Astrocyte (in vitro differentiated cells and primary cell): ENCODE results near the gene INKA1. TPM values are rescaled to one million over a fixed set of nuclear protein-coding genes. Genes with fewer than 3 reads are reported as not detected.

Experiments used
- DNase-seq: peaks from one replicate; pipeline ENCODE4 v3.0.0-alpha.2; 2010; ENCODE audit warnings: low read depth
- FAIRE-seq: peaks from 2 replicates; lab custom pipeline; 2011; peaks lifted over from hg19 to GRCh38; lab: Jason Lieb, UNC
- H2AFZ ChIP-seq: 2 replicates; pipeline ENCODE4 v1.6.0; 2012; ENCODE audit warnings: low read depth, low read length, inconsistent platforms
- H3K27ac ChIP-seq: 2 replicates; pipeline ENCODE4 v1.5.1; 2011; ENCODE audit warnings: low read depth, low read length, inconsistent platforms
- H3K27me3 ChIP-seq: 2 replicates; pipeline ENCODE4 v1.6.0; 2011; ENCODE audit warnings: low read length, inconsistent platforms; ENCODE audit not compliant: insufficient read depth
- H3K36me3 ChIP-seq: 2 replicates; pipeline ENCODE4 v1.5.1; 2011; ENCODE audit warnings: low read length, inconsistent platforms; ENCODE audit not compliant: insufficient read depth
- H3K4me1 ChIP-seq: 2 replicates; pipeline ENCODE4 v1.5.1; 2011; ENCODE audit warnings: low read length, inconsistent platforms; ENCODE audit not compliant: insufficient read depth
- H3K4me2 ChIP-seq: 2 replicates; pipeline ENCODE4 v1.6.0; 2012; ENCODE audit warnings: low read length, inconsistent platforms
- H3K4me3 ChIP-seq: 2 replicates; pipeline ENCODE4 v1.5.1; 2011; ENCODE audit warnings: low read depth, mild to moderate bottlenecking, low read length, inconsistent platforms; ENCODE audit not compliant: insufficient read depth
- H3K79me2 ChIP-seq: 2 replicates; pipeline ENCODE4 v1.6.0; 2012; ENCODE audit warnings: mild to moderate bottlenecking, low read length, inconsistent platforms; ENCODE audit not compliant: insufficient read depth
- H3K9ac ChIP-seq: 2 replicates; pipeline ENCODE4 v1.6.0; 2012; ENCODE audit warnings: mild to moderate bottlenecking, low read length, inconsistent platforms
- H3K9me3 ChIP-seq: 2 replicates; pipeline ENCODE4 v1.5.1; 2012; ENCODE audit warnings: low read depth, mild to moderate bottlenecking, low read length, inconsistent platforms; ENCODE audit not compliant: insufficient read depth
- H4K20me1 ChIP-seq: 2 replicates; pipeline ENCODE4 v1.6.0; 2012; ENCODE audit warnings: low read length, inconsistent platforms; ENCODE audit not compliant: insufficient read depth
- H3K27ac Mint-ChIP-seq: one replicate; pipeline ENCODE4 v1.8.0; 2021; ENCODE audit warnings: mild to moderate bottlenecking, mixed read lengths; ENCODE audit not compliant: unreplicated experiment
- H3K27me3 Mint-ChIP-seq: one replicate; pipeline ENCODE4 v1.8.0; 2021; ENCODE audit warnings: low read depth, mixed read lengths; ENCODE audit not compliant: unreplicated experiment
- H3K36me3 Mint-ChIP-seq: one replicate; pipeline ENCODE4 v1.8.0; 2021; ENCODE audit warnings: low read depth, mixed read lengths; ENCODE audit not compliant: unreplicated experiment
- H3K4me1 Mint-ChIP-seq: one replicate; pipeline ENCODE4 v1.8.0; 2021; ENCODE audit warnings: low read depth, mixed read lengths; ENCODE audit not compliant: unreplicated experiment
- H3K4me3 Mint-ChIP-seq: one replicate; pipeline ENCODE4 v1.8.0; 2021; ENCODE audit warnings: mild to moderate bottlenecking, moderate library complexity, mixed read lengths; ENCODE audit not compliant: unreplicated experiment
- H3K9me3 Mint-ChIP-seq: one replicate; pipeline ENCODE4 v1.8.0; 2021; ENCODE audit warnings: mild to moderate bottlenecking, mixed read lengths; ENCODE audit not compliant: unreplicated experiment
- CTCF ChIP-seq: IDR thresholded peaks from 2 replicates; pipeline ENCODE4 v1.5.1; 2011; ENCODE audit warnings: low read depth, mild to moderate bottlenecking, inconsistent platforms, low read length, moderate library complexity; ENCODE audit not compliant: insufficient read depth
- EZH2 ChIP-seq: IDR thresholded peaks from 2 replicates; pipeline ENCODE4 v1.6.1; 2012; ENCODE audit warnings: mild to moderate bottlenecking, low read length, inconsistent platforms; ENCODE audit not compliant: insufficient read depth
- total RNA-seq: library from RNA; stranded (reverse); gene quantifications from 2 replicates; pipeline ENCODE4 v1.2.1, GENCODE V29; 2021

INKA1 gene
- total RNA-seq, 1 donor from 2014 or later, result 2.7 TPM

DNA sequence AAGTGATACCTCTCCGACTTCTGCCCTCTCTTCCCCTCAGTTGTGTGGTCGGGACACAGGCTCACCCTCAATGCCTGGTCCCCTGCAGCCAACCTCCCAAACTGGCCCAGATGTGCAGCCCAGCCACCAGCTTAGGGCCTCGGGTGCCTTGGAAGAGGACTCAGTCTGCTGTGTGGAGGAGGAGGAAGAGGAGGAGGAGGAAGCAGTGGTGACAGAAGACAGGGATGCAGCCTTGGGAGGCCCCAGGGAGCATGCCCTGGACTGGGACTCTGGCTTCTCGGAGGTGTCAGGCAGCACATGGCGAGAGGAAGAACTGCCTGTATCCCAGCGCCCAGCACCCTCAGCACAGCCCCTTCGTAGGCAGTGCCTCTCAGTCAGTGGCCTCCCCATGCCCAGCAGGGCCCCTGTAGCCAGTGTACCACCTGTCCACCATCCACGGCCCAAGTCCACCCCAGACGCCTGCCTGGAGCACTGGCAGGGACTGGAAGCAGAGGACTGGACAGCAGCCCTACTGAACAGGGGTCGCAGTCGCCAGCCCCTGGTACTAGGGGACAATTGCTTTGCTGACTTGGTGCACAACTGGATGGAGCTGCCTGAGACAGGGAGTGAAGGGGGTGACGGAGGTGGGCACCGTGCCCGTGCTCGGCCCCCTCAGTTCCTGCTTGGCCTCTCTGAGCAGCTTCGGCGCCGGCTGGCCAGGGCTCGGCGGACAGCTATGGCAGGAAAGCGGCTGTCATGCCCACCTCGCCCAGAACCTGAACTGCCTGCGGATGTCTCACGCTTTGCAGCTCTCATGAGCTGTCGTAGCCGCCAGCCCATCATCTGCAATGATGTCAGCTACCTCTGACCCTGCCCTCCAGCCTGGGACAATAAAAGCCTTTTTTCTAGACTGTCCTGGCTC, 1.3 kb downstream of the INKA1 start:
- no peaks in the 10 kb centered on the region for H3K36me3 ChIP-seq
- FAIRE-seq (no peak), DNase-seq (no peak)
- H3K4me1 ChIP-seq, result peaks cover 25% of the 10 kb centered on the region
- no peak overlapping the region for H3K4me3 ChIP-seq
- peak overlapping the region; percentile 97 for H2AFZ ChIP-seq
- peaks cover 3% of the 10 kb centered on the region for H4K20me1 ChIP-seq
- no peaks in the 10 kb centered on the region for H3K9me3 ChIP-seq
- peak overlapping the region; percentile 100 for H3K4me2 ChIP-seq
- peak overlapping the region; percentile 72 for H3K4me3 Mint-ChIP-seq
- no peak for TF ChIP-seq CTCF
- TF ChIP-seq EZH2, result no peak
- no peak overlapping the region for H3K27ac Mint-ChIP-seq
- no peaks in the 10 kb centered on the region for H3K79me2 ChIP-seq
- H3K27me3 Mint-ChIP-seq, result peaks cover 18% of the 10 kb centered on the region
- H3K4me1 Mint-ChIP-seq, result peaks cover 22% of the 10 kb centered on the region
- no peaks in the 10 kb centered on the region for H3K27me3 ChIP-seq
- H3K9ac ChIP-seq, result peak overlapping the region; percentile 85
- no peak overlapping the region for H3K27ac ChIP-seq
- peaks cover 3% of the 10 kb centered on the region for H3K9me3 Mint-ChIP-seq
- H3K36me3 Mint-ChIP-seq, result no peaks in the 10 kb centered on the region

GRCh38 chr3:49805367-49805782, 2.3 kb downstream of the INKA1 start:
- Mint-ChIP-seq H3K27me3 (peaks cover 24% of the 10 kb centered on the region), H3K9me3 (peaks cover 3% of the 10 kb centered on the region), H3K4me3 (peak overlapping the region; percentile 64), H3K4me1 (peaks cover 22% of the 10 kb centered on the region), H3K36me3 (peaks cover 3% of the 10 kb centered on the region), H3K27ac (no peak overlapping the region)
- Histone ChIP-seq H3K4me2 (peak overlapping the region; percentile 52), H4K20me1 (peaks cover 3% of the 10 kb centered on the region), H3K27ac (no peak overlapping the region), H2AFZ (no peak overlapping the region), H3K4me3 (no peak overlapping the region), H3K27me3 (no peaks in the 10 kb centered on the region), H3K4me1 (peaks cover 21% of the 10 kb centered on the region), H3K9me3 (no peaks in the 10 kb centered on the region), H3K9ac (peak overlapping the region; percentile 23), H3K79me2 (no peaks in the 10 kb centered on the region), H3K36me3 (no peaks in the 10 kb centered on the region)
- TF ChIP-seq CTCF (no peak), EZH2 (no peak)
- FAIRE-seq (no peak), DNase-seq (no peak)
